ENCODE measurements around the gene PATJ. TPM values are rescaled to one million over a fixed set of nuclear protein-coding genes. Genes with fewer than 3 reads are reported as not detected.

Gene PATJ
- polyA plus RNA-seq, 1 of the 3 experiments (the other 2 are of a cell fraction), result 3.0 TPM

DNA sequence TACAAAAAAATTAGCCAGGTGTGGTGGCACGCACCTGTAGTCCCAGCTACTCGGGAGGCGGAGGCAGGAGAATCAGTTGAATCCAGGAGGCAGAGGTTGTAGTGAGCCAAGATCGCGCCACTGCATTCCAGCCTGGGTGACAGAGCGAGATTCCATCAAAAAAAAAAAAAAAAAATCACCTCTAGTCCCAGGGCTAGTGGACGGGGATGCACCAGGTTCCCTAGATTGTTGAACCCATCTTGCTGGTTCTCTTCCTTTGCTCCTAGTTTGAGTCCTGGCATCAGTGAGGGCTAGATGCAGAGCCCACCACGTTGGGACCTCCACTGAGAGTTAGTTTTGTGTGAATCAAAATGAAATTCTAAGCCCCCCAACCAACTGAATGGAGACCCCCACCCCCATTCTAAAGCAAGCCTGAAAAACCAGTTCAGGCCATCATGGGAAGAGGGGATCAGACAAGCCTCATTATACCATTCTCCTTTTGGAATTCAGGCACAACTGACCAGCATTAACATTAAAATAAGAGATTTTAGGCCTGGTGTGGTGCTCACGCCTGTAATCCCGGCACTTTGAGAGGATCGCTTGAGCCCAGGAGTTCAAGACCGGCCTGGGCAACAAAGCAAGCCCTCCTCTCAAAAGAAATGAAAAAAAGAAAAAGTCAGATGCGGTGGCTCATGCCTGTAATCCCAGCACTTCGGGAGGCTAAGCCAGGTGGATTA, 434.5 kb downstream of the PATJ start:
- Histone ChIP-seq H3K9ac (no peak overlapping the region), H3K36me3 (replicated peaks in 1 of 2; ENCODE audit: control insufficient read depth in 1 of 2, insufficient read depth in 2 of 2, low read length in 1 of 2) (no peaks in the 10 kb centered on the region), H3F3A (replicated peaks; ENCODE audit: insufficient read depth) (no peaks in the 10 kb centered on the region), H3K4me3 (ENCODE audit: low read depth in 2 of 2, low read length in 1 of 2) (no peak overlapping the region), H2AFZ (ENCODE audit: low read depth) (no peak overlapping the region), H3K79me2 (ENCODE audit: insufficient read depth) (no peaks in the 10 kb centered on the region), H3K27ac (ENCODE audit: low read depth in 2 of 2, low read length in 1 of 2) (no peak overlapping the region), H4K20me1 (ENCODE audit: insufficient read depth) (no peaks in the 10 kb centered on the region), H3K9me3 (no peaks in the 10 kb centered on the region), H3K9me2 (no peaks in the 10 kb centered on the region), H3K4me1 (ENCODE audit: control insufficient read depth in 1 of 2, insufficient read depth in 2 of 2, low read depth in 1 of 2, low read length in 1 of 2) (no peaks in the 10 kb centered on the region; a peak in 1 of 4 replicates), H3K4me2 (no peak overlapping the region), H3K27me3 (ENCODE audit: insufficient read depth) (no peaks in the 10 kb centered on the region)
- ChIA-PET CTCF (interaction anchor here (0.7 to 5.3 kb wide), 36 partner anchors 9 to 571 kb away, joined by 3 to 186 read pairs (median 6); partner anchors contain the start of gene USP1), POLR2A (no interaction called here)
- no peak for DNase-seq
- TF ChIP-seq NRF1 (IDR thresholded peaks at IDR 0.05; ENCODE audit: low read depth, low read length), result no peak
- no peak for TF ChIP-seq SMC3 (IDR thresholded peaks at IDR 0.05; ENCODE audit: low read depth, low read length)
- TF ChIP-seq, protein P1, sequence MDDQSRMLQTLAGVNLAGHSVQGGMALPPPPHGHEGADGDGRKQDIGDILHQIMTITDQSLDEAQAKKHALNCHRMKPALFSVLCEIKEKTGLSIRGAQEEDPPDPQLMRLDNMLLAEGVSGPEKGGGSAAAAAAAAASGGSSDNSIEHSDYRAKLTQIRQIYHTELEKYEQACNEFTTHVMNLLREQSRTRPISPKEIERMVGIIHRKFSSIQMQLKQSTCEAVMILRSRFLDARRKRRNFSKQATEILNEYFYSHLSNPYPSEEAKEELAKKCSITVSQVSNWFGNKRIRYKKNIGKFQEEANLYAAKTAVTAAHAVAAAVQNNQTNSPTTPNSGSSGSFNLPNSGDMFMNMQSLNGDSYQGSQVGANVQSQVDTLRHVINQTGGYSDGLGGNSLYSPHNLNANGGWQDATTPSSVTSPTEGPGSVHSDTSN (IDR thresholded peaks at IDR 0.05), result no peak
- TF ChIP-seq ELF1 (IDR thresholded peaks at IDR 0.05), result no peak
- TF ChIP-seq FOXJ3 (CRISPR knock-in tag; IDR thresholded peaks at IDR 0.05), result no peak
- no peak for TF ChIP-seq JUND (IDR thresholded peaks at IDR 0.05)
- TF ChIP-seq RFX5 (IDR thresholded peaks at IDR 0.05; ENCODE audit: low read length), result no peak
- no peak for TF ChIP-seq SIN3A (IDR thresholded peaks at IDR 0.05; ENCODE audit: borderline replicate concordance, low read depth, low read length)
- TF ChIP-seq, protein P2, sequence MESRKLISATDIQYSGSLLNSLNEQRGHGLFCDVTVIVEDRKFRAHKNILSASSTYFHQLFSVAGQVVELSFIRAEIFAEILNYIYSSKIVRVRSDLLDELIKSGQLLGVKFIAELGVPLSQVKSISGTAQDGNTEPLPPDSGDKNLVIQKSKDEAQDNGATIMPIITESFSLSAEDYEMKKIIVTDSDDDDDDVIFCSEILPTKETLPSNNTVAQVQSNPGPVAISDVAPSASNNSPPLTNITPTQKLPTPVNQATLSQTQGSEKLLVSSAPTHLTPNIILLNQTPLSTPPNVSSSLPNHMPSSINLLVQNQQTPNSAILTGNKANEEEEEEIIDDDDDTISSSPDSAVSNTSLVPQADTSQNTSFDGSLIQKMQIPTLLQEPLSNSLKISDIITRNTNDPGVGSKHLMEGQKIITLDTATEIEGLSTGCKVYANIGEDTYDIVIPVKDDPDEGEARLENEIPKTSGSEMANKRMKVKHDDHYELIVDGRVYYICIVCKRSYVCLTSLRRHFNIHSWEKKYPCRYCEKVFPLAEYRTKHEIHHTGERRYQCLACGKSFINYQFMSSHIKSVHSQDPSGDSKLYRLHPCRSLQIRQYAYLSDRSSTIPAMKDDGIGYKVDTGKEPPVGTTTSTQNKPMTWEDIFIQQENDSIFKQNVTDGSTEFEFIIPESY (IDR thresholded peaks at IDR 0.05; ENCODE audit: borderline replicate concordance, low read depth), result no peak
- no peak for TF ChIP-seq EP300 (IDR thresholded peaks at IDR 0.05; ENCODE audit: borderline replicate concordance in 1 of 2, low read depth in 1 of 2, low read length in 1 of 2)
- no peak for TF ChIP-seq RCOR1 (IDR thresholded peaks at IDR 0.05; ENCODE audit: low read length)
- no peak for TF ChIP-seq TEAD4 (IDR thresholded peaks at IDR 0.05; ENCODE audit: borderline replicate concordance, insufficient read depth)
- TF ChIP-seq, protein P3, sequence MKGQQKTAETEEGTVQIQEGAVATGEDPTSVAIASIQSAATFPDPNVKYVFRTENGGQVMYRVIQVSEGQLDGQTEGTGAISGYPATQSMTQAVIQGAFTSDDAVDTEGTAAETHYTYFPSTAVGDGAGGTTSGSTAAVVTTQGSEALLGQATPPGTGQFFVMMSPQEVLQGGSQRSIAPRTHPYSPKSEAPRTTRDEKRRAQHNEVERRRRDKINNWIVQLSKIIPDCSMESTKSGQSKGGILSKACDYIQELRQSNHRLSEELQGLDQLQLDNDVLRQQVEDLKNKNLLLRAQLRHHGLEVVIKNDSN (IDR thresholded peaks at IDR 0.05; ENCODE audit: borderline replicate concordance, low read depth), result no peak
- no peak for TF ChIP-seq MXI1 (IDR thresholded peaks at IDR 0.05; ENCODE audit: low read depth, low read length)
- TF ChIP-seq, protein P4, sequence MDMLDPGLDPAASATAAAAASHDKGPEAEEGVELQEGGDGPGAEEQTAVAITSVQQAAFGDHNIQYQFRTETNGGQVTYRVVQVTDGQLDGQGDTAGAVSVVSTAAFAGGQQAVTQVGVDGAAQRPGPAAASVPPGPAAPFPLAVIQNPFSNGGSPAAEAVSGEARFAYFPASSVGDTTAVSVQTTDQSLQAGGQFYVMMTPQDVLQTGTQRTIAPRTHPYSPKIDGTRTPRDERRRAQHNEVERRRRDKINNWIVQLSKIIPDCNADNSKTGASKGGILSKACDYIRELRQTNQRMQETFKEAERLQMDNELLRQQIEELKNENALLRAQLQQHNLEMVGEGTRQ (IDR thresholded peaks at IDR 0.05; ENCODE audit: borderline replicate concordance, low read depth, low read length), result no peak
- TF ChIP-seq TCF12 (IDR thresholded peaks at IDR 0.05), result no peak
- WGBS (ENCODE audit: low lambda C conversion rate), result 74% methylated on average over 14 of the region's 14 CpGs

Measured in SK-N-SH (cell line).